ENCODE results near the gene TEAD3. TPM values are rescaled to one million over a fixed set of nuclear protein-coding genes. Genes with fewer than 3 reads are reported as not detected.
"Not testable (repeated sequence)": the region's sequence is repeated elsewhere in the genome, so short reads cannot be mapped to it uniquely, and the experiment has no call there.

The TEAD3 gene
- total RNA-seq, 1 donor from 2014 or later, result 57.1 TPM

- no peaks in the 10 kb centered on the region for H3K27me3 Mint-ChIP-seq (ENCODE audit: low read depth)
- H3K27ac Mint-ChIP-seq (ENCODE audit: unreplicated experiment), result no peak overlapping the region
- H3K36me3 Mint-ChIP-seq (ENCODE audit: low read depth), result no peaks in the 10 kb centered on the region
- no peaks in the 10 kb centered on the region for H3K4me1 Mint-ChIP-seq (ENCODE audit: low read depth)
- no peaks in the 10 kb centered on the region for H3K9me3 Mint-ChIP-seq (ENCODE audit: low read depth)
- no peak for DNase-seq (ENCODE audit: low spot score)
- H3K4me3 Mint-ChIP-seq (ENCODE audit: unreplicated experiment), result no peak overlapping the region
- TF ChIP-seq, protein P1, sequence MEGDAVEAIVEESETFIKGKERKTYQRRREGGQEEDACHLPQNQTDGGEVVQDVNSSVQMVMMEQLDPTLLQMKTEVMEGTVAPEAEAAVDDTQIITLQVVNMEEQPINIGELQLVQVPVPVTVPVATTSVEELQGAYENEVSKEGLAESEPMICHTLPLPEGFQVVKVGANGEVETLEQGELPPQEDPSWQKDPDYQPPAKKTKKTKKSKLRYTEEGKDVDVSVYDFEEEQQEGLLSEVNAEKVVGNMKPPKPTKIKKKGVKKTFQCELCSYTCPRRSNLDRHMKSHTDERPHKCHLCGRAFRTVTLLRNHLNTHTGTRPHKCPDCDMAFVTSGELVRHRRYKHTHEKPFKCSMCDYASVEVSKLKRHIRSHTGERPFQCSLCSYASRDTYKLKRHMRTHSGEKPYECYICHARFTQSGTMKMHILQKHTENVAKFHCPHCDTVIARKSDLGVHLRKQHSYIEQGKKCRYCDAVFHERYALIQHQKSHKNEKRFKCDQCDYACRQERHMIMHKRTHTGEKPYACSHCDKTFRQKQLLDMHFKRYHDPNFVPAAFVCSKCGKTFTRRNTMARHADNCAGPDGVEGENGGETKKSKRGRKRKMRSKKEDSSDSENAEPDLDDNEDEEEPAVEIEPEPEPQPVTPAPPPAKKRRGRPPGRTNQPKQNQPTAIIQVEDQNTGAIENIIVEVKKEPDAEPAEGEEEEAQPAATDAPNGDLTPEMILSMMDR (IDR thresholded peaks at IDR 0.05), result no peak
Observed at GRCh38 chr6:35516712-35517111, 19.8 kb upstream of the TEAD3 start.

- H3K4me3 Mint-ChIP-seq (ENCODE audit: unreplicated experiment); H3K27me3 Mint-ChIP-seq (ENCODE audit: low read depth); H3K36me3 Mint-ChIP-seq (ENCODE audit: low read depth); H3K4me1 Mint-ChIP-seq (ENCODE audit: low read depth); H3K9me3 Mint-ChIP-seq (ENCODE audit: low read depth); H3K27ac Mint-ChIP-seq (ENCODE audit: unreplicated experiment); DNase-seq (ENCODE audit: low spot score): not testable (repeated sequence)
Observed at GRCh38 chr6:35515939-35516338, 19.1 kb upstream of the TEAD3 start.

DNA sequence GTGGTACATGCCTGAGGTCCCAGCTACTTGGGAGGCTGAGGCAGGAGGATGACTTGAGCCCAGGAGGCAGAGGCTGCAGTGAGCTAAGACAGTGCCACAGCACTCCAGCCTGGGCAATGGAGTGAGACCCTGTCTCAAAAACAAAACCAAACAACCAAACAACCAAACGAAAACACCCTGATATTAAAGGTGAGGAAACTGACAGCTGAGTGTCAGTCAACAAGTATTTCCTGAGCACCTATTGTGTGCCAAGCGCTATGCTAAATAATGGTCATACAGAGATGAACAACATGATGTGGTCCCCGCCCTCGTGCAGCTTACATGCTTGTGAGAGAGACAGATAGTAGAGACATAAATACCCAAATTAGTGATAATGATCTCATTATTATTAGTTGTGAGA is 17.7 kb upstream of the TEAD3 start:
- H3K27me3 Mint-ChIP-seq (ENCODE audit: low read depth), result peaks cover 3% of the 10 kb centered on the region
- no peaks in the 10 kb centered on the region for H3K36me3 Mint-ChIP-seq (ENCODE audit: low read depth)
- TF ChIP-seq, protein P1 (IDR thresholded peaks at IDR 0.05), result no peak
- H3K4me3 Mint-ChIP-seq (ENCODE audit: unreplicated experiment), result no peak overlapping the region
- no peak for DNase-seq (ENCODE audit: low spot score)
- no peak overlapping the region for H3K27ac Mint-ChIP-seq (ENCODE audit: unreplicated experiment)
- no peaks in the 10 kb centered on the region for H3K9me3 Mint-ChIP-seq (ENCODE audit: low read depth)
- no peaks in the 10 kb centered on the region for H3K4me1 Mint-ChIP-seq (ENCODE audit: low read depth)

- TF ChIP-seq, protein P1 (IDR thresholded peaks at IDR 0.05), result no peak
- no peak within 1 kb of the TSS for H3K4me3 Mint-ChIP-seq (ENCODE audit: unreplicated experiment)
- H3K27me3 Mint-ChIP-seq (ENCODE audit: low read depth), result peaks cover 3% of the 10 kb centered on the region
Observed at GRCh38 chr6:35512740-35513139, 15.9 kb upstream of the TEAD3 start, which contains the start of gene TULP1. TULP1 (minus strand) TSS chr6:35512896; CDS start chr6:35512858, 38 bp downstream.

GRCh38 chr6:35512006-35512405 is 15.1 kb upstream of the TEAD3 start:
- no peaks in the 10 kb centered on the region for H3K9me3 Mint-ChIP-seq (ENCODE audit: low read depth)
- DNase-seq (ENCODE audit: low spot score), result peak; percentile 62
- H3K27ac Mint-ChIP-seq (ENCODE audit: unreplicated experiment), result no peak overlapping the region
- H3K36me3 Mint-ChIP-seq (ENCODE audit: low read depth), result no peaks in the 10 kb centered on the region
- peaks cover 3% of the 10 kb centered on the region for H3K27me3 Mint-ChIP-seq (ENCODE audit: low read depth)
- TF ChIP-seq, protein P1 (IDR thresholded peaks at IDR 0.05), result no peak
- H3K4me1 Mint-ChIP-seq (ENCODE audit: low read depth), result peaks cover 4% of the 10 kb centered on the region
- no peak overlapping the region for H3K4me3 Mint-ChIP-seq (ENCODE audit: unreplicated experiment)

More at GRCh38 chr6:35512740-35513139, 15.9 kb upstream of the TEAD3 start, which contains the start of gene TULP1:
- H3K9me3 Mint-ChIP-seq (ENCODE audit: low read depth), result no peaks in the 10 kb centered on the region
- H3K27ac Mint-ChIP-seq (ENCODE audit: unreplicated experiment), result no peak within 1 kb of the TSS
- H3K36me3 Mint-ChIP-seq (ENCODE audit: low read depth), result no peaks in the 10 kb centered on the region
- H3K4me1 Mint-ChIP-seq (ENCODE audit: low read depth), result no peaks in the 10 kb centered on the region
- peak; percentile 54 for DNase-seq (ENCODE audit: low spot score)

DNA sequence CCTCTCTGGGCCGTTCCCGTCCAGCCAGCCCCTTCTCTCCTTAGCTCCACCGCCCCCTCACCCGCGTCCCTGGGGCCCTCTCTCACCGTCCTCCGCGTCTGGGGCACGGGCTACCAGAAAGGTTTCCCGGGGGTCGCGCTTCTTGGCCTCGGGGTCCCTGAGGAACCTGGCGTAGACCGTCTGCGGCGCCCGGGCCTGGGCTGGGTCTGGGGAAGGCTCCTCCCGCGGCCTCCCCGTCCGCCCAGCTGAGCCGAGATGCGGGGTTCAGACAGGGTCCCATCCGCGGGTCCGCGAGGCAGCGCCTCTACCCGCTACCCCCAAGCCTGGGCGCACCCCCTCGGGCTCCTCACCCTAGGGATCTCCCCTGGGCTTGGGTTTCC is 14.7 kb upstream of the TEAD3 start:
- H3K36me3 Mint-ChIP-seq (ENCODE audit: low read depth), result no peaks in the 10 kb centered on the region
- peak; percentile 81 for DNase-seq (ENCODE audit: low spot score)
- H3K9me3 Mint-ChIP-seq (ENCODE audit: low read depth), result no peaks in the 10 kb centered on the region
- peaks cover 6% of the 10 kb centered on the region for H3K4me1 Mint-ChIP-seq (ENCODE audit: low read depth)
- H3K4me3 Mint-ChIP-seq (ENCODE audit: unreplicated experiment), result no peak overlapping the region
- TF ChIP-seq, protein P1 (IDR thresholded peaks at IDR 0.05), result no peak
- peaks cover 3% of the 10 kb centered on the region for H3K27me3 Mint-ChIP-seq (ENCODE audit: low read depth)
- no peak overlapping the region for H3K27ac Mint-ChIP-seq (ENCODE audit: unreplicated experiment)

Measured in chondrocyte (in vitro differentiated cells).